Measurements from ENCODE around the gene ZFP42.
"Not testable (repeated sequence)": the region's sequence is repeated elsewhere in the genome, so short reads cannot be mapped to it uniquely, and the experiment has no call there.

Gene ZFP42

GRCh38 chr4:188032583-188032982 is 37.0 kb downstream of the ZFP42 start:
- Mint-ChIP-seq H3K9me3 (peaks cover 28% of the 10 kb centered on the region), H3K4me1 (ENCODE audit: low read depth) (no peaks in the 10 kb centered on the region), H3K27me3 (ENCODE audit: low read depth) (no peaks in the 10 kb centered on the region), H3K36me3 (ENCODE audit: low read depth) (no peaks in the 10 kb centered on the region), H3K27ac (no peak overlapping the region), H3K4me3 (no peak overlapping the region)
- DNase-seq (ENCODE audit: low spot score): no peak

GRCh38 chr4:188037003-188037713 is 41.6 kb downstream of the ZFP42 start:
- Mint-ChIP-seq H3K4me1 (ENCODE audit: low read depth) (no peaks in the 10 kb centered on the region), H3K27ac (no peak overlapping the region), H3K36me3 (ENCODE audit: low read depth) (no peaks in the 10 kb centered on the region), H3K27me3 (ENCODE audit: low read depth) (no peaks in the 10 kb centered on the region), H3K9me3 (peaks cover 22% of the 10 kb centered on the region), H3K4me3 (no peak overlapping the region)
- no peak for DNase-seq (ENCODE audit: low spot score)

- Mint-ChIP-seq H3K36me3 (ENCODE audit: low read depth) (no peaks in the 10 kb centered on the region), H3K4me3 (no peak overlapping the region), H3K9me3 (peaks cover 17% of the 10 kb centered on the region), H3K27ac (no peak overlapping the region), H3K27me3 (ENCODE audit: low read depth) (no peaks in the 10 kb centered on the region), H3K4me1 (ENCODE audit: low read depth) (no peaks in the 10 kb centered on the region)
- no peak for DNase-seq (ENCODE audit: low spot score)
These were observed 46.1 kb downstream of the ZFP42 start for GRCh38 chr4:188041721-188042120.

GRCh38 chr4:188042191-188042590 is 46.6 kb downstream of the ZFP42 start:
- Mint-ChIP-seq H3K9me3 (peaks cover 19% of the 10 kb centered on the region), H3K4me3 (no peak overlapping the region), H3K36me3 (ENCODE audit: low read depth) (no peaks in the 10 kb centered on the region), H3K4me1 (ENCODE audit: low read depth) (no peaks in the 10 kb centered on the region), H3K27me3 (ENCODE audit: low read depth) (no peaks in the 10 kb centered on the region), H3K27ac (no peak overlapping the region)
- no peak for DNase-seq (ENCODE audit: low spot score)

- Mint-ChIP-seq H3K36me3 (ENCODE audit: low read depth) (no peaks in the 10 kb centered on the region), H3K9me3 (peaks cover 22% of the 10 kb centered on the region), H3K27ac (no peak overlapping the region), H3K27me3 (ENCODE audit: low read depth) (no peaks in the 10 kb centered on the region), H3K4me3 (no peak overlapping the region), H3K4me1 (ENCODE audit: low read depth) (no peaks in the 10 kb centered on the region)
- DNase-seq (ENCODE audit: low spot score): no peak
These were observed 47.6 kb downstream of the ZFP42 start for GRCh38 chr4:188043154-188043553.

- peaks cover 20% of the 10 kb centered on the region for H3K9me3 Mint-ChIP-seq
- not testable (repeated sequence) for H3K36me3 Mint-ChIP-seq (ENCODE audit: low read depth); H3K4me1 Mint-ChIP-seq (ENCODE audit: low read depth); DNase-seq (ENCODE audit: low spot score); H3K27ac Mint-ChIP-seq; H3K27me3 Mint-ChIP-seq (ENCODE audit: low read depth); H3K4me3 Mint-ChIP-seq
These were observed 49.9 kb downstream of the ZFP42 start for GRCh38 chr4:188045461-188045860.

- no peaks in the 10 kb centered on the region for H3K36me3 Mint-ChIP-seq (ENCODE audit: low read depth)
- DNase-seq (ENCODE audit: low spot score): no peak
- no peaks in the 10 kb centered on the region for H3K27me3 Mint-ChIP-seq (ENCODE audit: low read depth)
- no peak overlapping the region for H3K27ac Mint-ChIP-seq
- H3K9me3 Mint-ChIP-seq: peaks cover 17% of the 10 kb centered on the region
- no peaks in the 10 kb centered on the region for H3K4me1 Mint-ChIP-seq (ENCODE audit: low read depth)
- no peak overlapping the region for H3K4me3 Mint-ChIP-seq
These were observed 51.1 kb downstream of the ZFP42 start for GRCh38 chr4:188046657-188047056.

DNA sequence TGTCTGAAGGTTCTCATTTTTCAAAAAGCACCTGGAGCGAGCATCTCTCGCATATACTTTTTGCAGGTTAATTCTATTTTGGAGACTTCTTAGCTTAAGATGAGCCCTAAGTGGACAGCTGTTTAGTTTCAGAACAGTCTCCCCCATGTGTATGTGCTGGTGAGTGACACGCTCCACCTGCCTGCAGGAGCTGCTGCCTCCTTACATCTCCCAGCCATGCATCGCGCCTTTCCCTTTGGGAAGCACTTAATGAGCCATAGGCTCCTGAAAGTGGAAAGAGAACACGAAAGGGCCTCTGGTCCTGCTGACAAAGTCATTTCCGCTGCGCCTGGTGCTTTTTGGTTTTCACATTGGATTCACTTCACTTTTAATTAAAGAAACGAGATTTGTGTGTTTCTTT is 57.7 kb downstream of the ZFP42 start:
- DNase-seq (ENCODE audit: low spot score): no peak
- H3K9me3 Mint-ChIP-seq: peaks cover 24% of the 10 kb centered on the region
- no peaks in the 10 kb centered on the region for H3K27me3 Mint-ChIP-seq (ENCODE audit: low read depth)
- no peaks in the 10 kb centered on the region for H3K36me3 Mint-ChIP-seq (ENCODE audit: low read depth)
- H3K4me3 Mint-ChIP-seq: no peak overlapping the region
- H3K4me1 Mint-ChIP-seq (ENCODE audit: low read depth): no peaks in the 10 kb centered on the region
- no peak overlapping the region for H3K27ac Mint-ChIP-seq

All from T-helper 2 cell treated with Interferon-gamma antibody and Interleukin-4, amounts not matched to agents 5 μg/mL and 100 μg/mL, for 36 hours (primary cell).